OCI-M2 (cell line): ENCODE measurements around the gene SI.
"Not testable (repeated sequence)": the region's sequence is repeated elsewhere in the genome, so short reads cannot be mapped to it uniquely, and the experiment has no call there.

Experiments
- DNase-seq: peaks from one replicate; lab custom pipeline; 2025; ENCODE audit not compliant: unreplicated experiment; lab: John Stamatoyannopoulos, UW

SI gene

DNA sequence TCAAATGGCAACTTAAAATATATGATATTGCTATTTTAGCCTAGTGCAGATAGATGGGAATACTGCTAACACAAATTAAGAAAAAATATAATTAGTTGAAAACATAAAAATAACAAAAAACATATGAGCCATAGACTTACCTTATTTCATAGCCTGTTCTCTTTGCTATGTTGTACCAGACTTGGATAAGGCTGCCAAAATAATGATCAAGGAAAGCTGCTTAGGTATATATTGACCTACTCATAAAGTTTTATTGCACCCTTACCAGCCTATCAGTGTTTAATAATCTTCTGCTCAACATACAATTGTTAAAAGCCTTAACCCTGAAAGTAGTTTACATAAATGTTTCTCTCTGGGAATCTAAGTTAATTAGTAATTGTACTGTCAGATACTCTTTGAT, at the start of gene SI:
TSS of gene SI (minus strand) at position 204 of the 400 bp plus-strand sequence. CDS start 2,484 bp downstream, outside the sequence.
- DNase-seq, result no peak

DNA sequence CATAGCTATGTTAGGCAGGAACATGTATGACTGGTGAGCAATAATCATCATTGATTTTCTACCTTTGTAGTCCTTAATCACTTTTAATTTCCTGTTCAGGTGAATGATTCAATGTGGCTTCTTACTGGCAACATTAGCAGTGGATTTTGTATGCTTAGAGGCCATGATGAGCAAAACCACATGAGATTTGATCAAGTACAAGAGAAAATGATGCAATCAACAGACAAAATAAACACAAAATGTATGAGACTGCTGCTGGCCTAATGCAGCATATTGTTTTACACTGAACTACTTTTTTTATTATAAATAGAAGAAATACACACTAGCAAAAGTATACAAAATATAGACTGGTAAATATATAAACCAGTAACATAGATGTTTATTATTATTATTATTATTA, 47.5 kb upstream of the SI start:
- no peak for DNase-seq

DNA sequence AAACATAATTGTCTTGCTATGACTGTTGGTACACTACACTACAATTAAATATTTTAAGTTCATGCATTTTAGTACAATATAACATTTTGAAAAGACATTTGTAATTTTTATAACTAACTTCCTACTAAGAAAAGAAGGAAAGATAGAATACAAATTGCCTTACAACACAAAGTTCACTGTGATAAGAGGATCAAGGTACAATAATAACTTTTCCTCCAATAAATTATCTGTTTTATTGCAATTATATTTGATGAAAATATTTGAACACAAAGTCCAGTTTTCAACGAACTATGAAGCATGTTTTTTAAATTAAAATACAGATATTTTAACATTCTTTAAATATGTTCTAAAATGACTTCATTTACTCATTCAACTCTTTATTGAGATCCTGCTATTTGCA, 33.1 kb upstream of the SI start:
- no peak for DNase-seq

DNA sequence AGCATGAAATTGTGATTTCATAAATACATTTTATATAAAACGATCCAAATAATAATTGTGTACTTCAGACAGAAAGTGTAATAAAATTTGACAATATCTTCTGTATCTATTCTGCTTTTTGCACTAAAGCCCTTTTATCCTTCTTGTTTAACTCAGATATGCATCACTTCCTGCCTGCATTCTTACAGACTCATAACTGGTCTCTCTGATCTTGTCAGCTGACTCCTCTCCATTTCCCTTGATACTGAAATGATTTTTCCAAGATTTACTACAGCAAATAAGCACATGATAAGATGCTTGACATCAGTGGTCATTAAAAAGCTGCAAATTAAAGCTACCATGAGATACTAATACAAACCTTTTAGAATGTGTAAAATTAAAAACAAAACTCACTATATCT, 25.3 kb upstream of the SI start:
- no peak for DNase-seq

DNA sequence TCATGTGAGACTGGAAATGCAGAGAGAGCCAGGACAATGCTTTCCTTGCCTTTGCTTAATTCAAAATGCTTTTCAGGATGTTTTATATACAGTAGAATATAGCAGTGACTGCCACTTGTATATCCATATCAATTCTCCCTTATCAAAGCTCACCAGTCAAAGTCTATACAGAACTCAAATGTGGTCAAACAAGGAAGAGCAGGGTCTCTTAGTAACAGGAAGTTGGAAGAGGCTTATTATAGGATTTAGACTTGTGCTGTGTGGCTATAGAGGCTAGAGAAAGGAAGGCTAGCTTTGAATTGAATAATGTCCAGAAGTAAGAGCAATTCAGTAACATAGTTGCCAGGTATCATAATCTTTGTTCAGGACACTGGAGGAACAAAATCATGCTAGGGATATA, 4.4 kb upstream of the SI start:
- no peak for DNase-seq

DNA sequence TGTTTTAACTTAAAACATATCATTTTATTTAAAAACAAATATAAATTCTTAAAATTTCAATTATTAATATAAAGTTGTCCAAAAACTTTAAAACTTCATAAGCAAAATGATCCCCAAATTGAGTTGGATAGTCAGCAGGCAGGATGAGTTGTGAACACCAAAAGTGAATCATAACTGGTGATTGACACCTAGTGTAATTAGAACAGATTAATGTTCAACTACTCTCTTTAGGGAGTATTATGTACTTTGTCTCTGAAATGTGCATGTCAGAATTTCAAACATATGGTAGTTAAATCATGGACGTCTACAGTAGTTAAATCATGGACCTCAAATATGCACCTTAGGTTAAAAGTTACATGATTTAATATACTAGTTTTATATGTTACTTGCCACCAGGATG, 2.9 kb upstream of the SI start:
- DNase-seq, result no peak

GRCh38 chr3:165075695-165076094, 2.6 kb downstream of the SI start:
- DNase-seq, result no peak

- DNase-seq, result no peak
Observed at GRCh38 chr3:165070682-165071081, 7.6 kb downstream of the SI start.

DNA sequence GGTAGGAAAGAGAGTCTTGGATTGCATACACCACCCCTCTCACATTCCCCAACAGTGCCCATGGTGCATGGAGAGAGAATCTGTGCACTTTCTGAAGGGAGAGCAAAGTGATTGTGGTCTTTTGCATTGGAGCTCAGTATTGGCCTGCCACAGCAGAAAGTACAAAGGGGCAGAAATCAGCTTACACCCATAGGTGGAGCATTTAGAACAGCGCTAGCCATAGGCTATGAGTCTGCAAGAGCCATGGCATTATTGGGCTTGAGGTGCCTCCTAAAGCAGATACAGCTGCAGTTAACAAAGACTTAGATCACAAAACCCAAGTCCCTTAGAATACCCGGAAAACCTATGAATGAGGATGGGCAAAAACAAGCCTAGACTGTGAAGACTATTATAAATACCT, 21.8 kb downstream of the SI start:
- no peak for DNase-seq

- DNase-seq, result no peak
Observed at GRCh38 chr3:165040186-165040585, 38.1 kb downstream of the SI start.

DNA sequence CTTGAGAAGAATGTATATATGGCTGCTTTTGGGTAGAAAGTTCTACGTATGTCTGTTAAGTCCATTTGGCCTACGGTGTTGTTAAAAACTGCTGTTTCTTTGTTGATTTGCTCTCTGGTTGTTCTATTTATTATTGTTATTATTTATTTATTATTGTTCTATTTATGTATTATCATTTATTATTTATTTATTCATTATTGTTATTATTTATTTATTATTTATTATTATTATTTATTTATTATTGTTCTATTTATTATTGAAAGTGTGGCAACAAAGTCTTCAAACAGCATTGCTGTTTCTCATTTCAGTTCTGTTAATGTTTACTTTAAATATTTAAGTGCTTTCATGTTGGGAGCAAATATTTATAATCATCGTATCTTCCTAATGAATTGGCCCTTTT, 66.7 kb downstream of the SI start:
- no peak for DNase-seq

GRCh38 chr3:164984947-164985346, 93.3 kb downstream of the SI start:
- no peak for DNase-seq

- DNase-seq, result no peak
Observed at GRCh38 chr3:164962610-164963009, 115.7 kb downstream of the SI start.

DNA sequence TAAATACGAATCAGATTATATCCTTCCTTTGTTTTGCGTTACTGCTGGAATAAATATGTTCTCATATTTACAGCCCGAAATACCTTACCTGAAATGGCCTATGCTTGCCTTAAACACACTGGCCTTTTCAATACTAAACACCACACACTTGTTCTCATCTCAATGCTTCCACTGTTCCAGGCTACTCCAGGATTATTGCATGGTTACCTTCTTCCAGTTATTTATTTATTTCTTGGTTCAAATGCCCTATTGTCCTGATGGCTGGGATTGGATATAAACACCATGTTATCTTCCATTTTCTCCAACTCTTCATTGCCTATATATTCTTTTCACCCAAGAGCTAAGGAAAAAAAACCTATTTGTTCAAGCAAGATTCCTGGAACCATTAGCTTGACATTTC, 125.3 kb downstream of the SI start:
- no peak for DNase-seq

GRCh38 chr3:164951403-164951802, 126.9 kb downstream of the SI start:
- not testable (repeated sequence) for DNase-seq

DNA sequence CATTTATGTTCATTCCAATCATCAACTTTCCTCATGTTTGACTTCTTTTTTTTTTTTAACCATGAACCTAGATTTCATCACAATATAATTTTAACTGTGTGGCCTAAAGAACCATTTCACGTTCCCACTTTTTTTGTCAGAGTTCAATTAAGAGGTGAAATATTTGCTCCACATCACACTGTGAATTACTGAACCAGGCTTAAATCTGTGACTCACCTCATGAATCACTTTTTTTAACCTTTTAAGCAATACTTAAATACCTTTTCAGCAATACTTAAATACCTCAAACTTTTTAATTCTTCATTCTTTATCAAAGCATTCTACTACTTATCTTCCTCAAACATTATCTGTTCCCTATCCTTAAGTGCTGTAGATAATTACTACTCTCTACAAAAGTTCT, 137.6 kb downstream of the SI start:
- DNase-seq, result no peak

GRCh38 chr3:164929642-164930041, 148.7 kb downstream of the SI start:
- DNase-seq, result no peak
